ENCODE data around the gene THAP7.

Gene THAP7

GRCh38 chr22:21025763-21026755 lies 24.1 kb upstream of the THAP7 start:
- no peaks in the 10 kb centered on the region for H3K36me3 ChIP-seq (ENCODE audit: insufficient read depth, low read length)
- H3F3A ChIP-seq (ENCODE audit: insufficient read depth, low read length): no peaks in the 10 kb centered on the region
- H3K27me3 ChIP-seq (ENCODE audit: insufficient read depth, low read length): peaks cover 4% of the 10 kb centered on the region; the same call in 1 of the 2 replicates
- TF ChIP-seq, protein P1, sequence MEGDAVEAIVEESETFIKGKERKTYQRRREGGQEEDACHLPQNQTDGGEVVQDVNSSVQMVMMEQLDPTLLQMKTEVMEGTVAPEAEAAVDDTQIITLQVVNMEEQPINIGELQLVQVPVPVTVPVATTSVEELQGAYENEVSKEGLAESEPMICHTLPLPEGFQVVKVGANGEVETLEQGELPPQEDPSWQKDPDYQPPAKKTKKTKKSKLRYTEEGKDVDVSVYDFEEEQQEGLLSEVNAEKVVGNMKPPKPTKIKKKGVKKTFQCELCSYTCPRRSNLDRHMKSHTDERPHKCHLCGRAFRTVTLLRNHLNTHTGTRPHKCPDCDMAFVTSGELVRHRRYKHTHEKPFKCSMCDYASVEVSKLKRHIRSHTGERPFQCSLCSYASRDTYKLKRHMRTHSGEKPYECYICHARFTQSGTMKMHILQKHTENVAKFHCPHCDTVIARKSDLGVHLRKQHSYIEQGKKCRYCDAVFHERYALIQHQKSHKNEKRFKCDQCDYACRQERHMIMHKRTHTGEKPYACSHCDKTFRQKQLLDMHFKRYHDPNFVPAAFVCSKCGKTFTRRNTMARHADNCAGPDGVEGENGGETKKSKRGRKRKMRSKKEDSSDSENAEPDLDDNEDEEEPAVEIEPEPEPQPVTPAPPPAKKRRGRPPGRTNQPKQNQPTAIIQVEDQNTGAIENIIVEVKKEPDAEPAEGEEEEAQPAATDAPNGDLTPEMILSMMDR (IDR thresholded peaks at IDR 0.05; ENCODE audit: low read length): no peak
- TF ChIP-seq EZH2 (IDR thresholded peaks at IDR 0.05; ENCODE audit: borderline replicate concordance, low read length): no peak
- H3K4me3 ChIP-seq (ENCODE audit: low read depth, low read length, poor library complexity, severe bottlenecking): no peak overlapping the region
- no peak overlapping the region for H3K27ac ChIP-seq (ENCODE audit: low read depth, low read length, poor library complexity, severe bottlenecking)
- H2AFZ ChIP-seq (ENCODE audit: low read length): no peak overlapping the region
- H3K9me3 ChIP-seq (ENCODE audit: low read length): no peaks in the 10 kb centered on the region
- no peak overlapping the region for H3K4me2 ChIP-seq (ENCODE audit: low read length)
- no peaks in the 10 kb centered on the region for H4K20me1 ChIP-seq (ENCODE audit: insufficient read depth, low read length)
- no peaks in the 10 kb centered on the region for H3K79me2 ChIP-seq (ENCODE audit: insufficient read depth, low read length)
- no peak overlapping the region for H3K9ac ChIP-seq (ENCODE audit: low read length)
- H3K4me1 ChIP-seq (ENCODE audit: insufficient read depth, low read length, severe bottlenecking): no peaks in the 10 kb centered on the region
- H3K9me2 ChIP-seq (ENCODE audit: low read depth, low read length): no peaks in the 10 kb centered on the region

GRCh38 chr22:21025266-21025665 lies 23.3 kb upstream of the THAP7 start:
- Histone ChIP-seq H3K9me2 (ENCODE audit: low read depth, low read length) (no peaks in the 10 kb centered on the region), H3K27me3 (ENCODE audit: insufficient read depth, low read length) (peaks cover 4% of the 10 kb centered on the region; the same call in 1 of the 2 replicates), H3F3A (ENCODE audit: insufficient read depth, low read length) (no peaks in the 10 kb centered on the region), H3K27ac (ENCODE audit: low read depth, low read length, poor library complexity, severe bottlenecking) (no peak overlapping the region), H3K36me3 (ENCODE audit: insufficient read depth, low read length) (no peaks in the 10 kb centered on the region), H3K4me1 (ENCODE audit: insufficient read depth, low read length, severe bottlenecking) (no peaks in the 10 kb centered on the region), H3K9ac (ENCODE audit: low read length) (no peak overlapping the region), H2AFZ (ENCODE audit: low read length) (no peak overlapping the region), H3K4me2 (ENCODE audit: low read length) (no peak overlapping the region), H3K4me3 (ENCODE audit: low read depth, low read length, poor library complexity, severe bottlenecking) (no peak overlapping the region), H3K9me3 (ENCODE audit: low read length) (no peaks in the 10 kb centered on the region), H3K79me2 (ENCODE audit: insufficient read depth, low read length) (no peaks in the 10 kb centered on the region), H4K20me1 (ENCODE audit: insufficient read depth, low read length) (no peaks in the 10 kb centered on the region)
- TF ChIP-seq EZH2 (IDR thresholded peaks at IDR 0.05; ENCODE audit: borderline replicate concordance, low read length): no peak
- TF ChIP-seq, protein P1 (IDR thresholded peaks at IDR 0.05; ENCODE audit: low read length): no peak

- TF ChIP-seq EZH2 (IDR thresholded peaks at IDR 0.05; ENCODE audit: borderline replicate concordance, low read length): no peak
- TF ChIP-seq, protein P1 (IDR thresholded peaks at IDR 0.05; ENCODE audit: low read length): peak; percentile 25; the same call in 1 of the 2 replicates
- Histone ChIP-seq H4K20me1 (ENCODE audit: insufficient read depth, low read length) (no peaks in the 10 kb centered on the region), H3K9ac (ENCODE audit: low read length) (no peak overlapping the region), H3K36me3 (ENCODE audit: insufficient read depth, low read length) (no peaks in the 10 kb centered on the region; the same call in 1 of the 2 replicates), H3K9me2 (ENCODE audit: low read depth, low read length) (no peaks in the 10 kb centered on the region), H3K27me3 (ENCODE audit: insufficient read depth, low read length) (peaks cover 4% of the 10 kb centered on the region; the same call in 1 of the 2 replicates), H3K9me3 (ENCODE audit: low read length) (no peaks in the 10 kb centered on the region), H3K4me1 (ENCODE audit: insufficient read depth, low read length, severe bottlenecking) (no peaks in the 10 kb centered on the region), H3K27ac (ENCODE audit: low read depth, low read length, poor library complexity, severe bottlenecking) (no peak overlapping the region), H2AFZ (ENCODE audit: low read length) (no peak overlapping the region), H3F3A (ENCODE audit: insufficient read depth, low read length) (no peaks in the 10 kb centered on the region), H3K4me2 (ENCODE audit: low read length) (no peak overlapping the region), H3K4me3 (ENCODE audit: low read depth, low read length, poor library complexity, severe bottlenecking) (no peak overlapping the region), H3K79me2 (ENCODE audit: insufficient read depth, low read length) (no peaks in the 10 kb centered on the region)
These were observed 21.2 kb upstream of the THAP7 start for GRCh38 chr22:21022955-21023614.
